ENCODE data around the gene DIP2C. TPM values are rescaled to one million over a fixed set of nuclear protein-coding genes. Genes with fewer than 3 reads are reported as not detected.
"Not testable (repeated sequence)": the region's sequence is repeated elsewhere in the genome, so short reads cannot be mapped to it uniquely, and the experiment has no call there.

DIP2C gene
- total RNA-seq, 1 donor from 2014 or later, result 1.6 TPM

DNA sequence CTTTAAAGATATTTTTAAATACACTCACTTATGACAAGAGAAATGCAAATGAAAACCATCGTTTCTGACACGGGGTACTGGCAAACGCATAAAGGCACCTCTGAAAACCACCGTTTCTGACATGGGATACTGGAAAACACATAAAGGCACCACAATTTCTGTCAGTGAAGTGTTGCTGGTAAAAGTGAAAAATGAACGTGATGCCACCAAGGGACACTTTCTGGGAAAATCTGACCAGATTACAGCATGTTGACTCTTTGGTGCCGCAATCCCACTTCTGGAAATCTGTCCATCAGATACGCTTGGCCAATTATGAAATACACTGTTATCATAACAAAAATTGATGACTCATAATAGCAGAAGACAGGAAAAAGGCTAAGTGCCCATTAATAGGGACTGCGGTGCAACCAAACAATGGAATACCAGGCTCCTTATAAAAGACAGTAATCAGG, 422.5 kb downstream of the DIP2C start:
- peaks cover 5% of the 10 kb centered on the region for H3K27me3 Mint-ChIP-seq (ENCODE audit: low read depth)
- H3K9me3 Mint-ChIP-seq, result no peaks in the 10 kb centered on the region
- no peak overlapping the region for H3K4me3 Mint-ChIP-seq (ENCODE audit: low read depth)
- no peak overlapping the region for H3K27ac Mint-ChIP-seq
- no peaks in the 10 kb centered on the region for H3K36me3 Mint-ChIP-seq (ENCODE audit: low read depth)
- H3K4me1 Mint-ChIP-seq (ENCODE audit: low read depth), result peaks cover 5% of the 10 kb centered on the region
- DNase-seq (ENCODE audit: low spot score), result no peak
- intact Hi-C loops (cut with micrococcal nuclease), result no loop called here

GRCh38 chr10:265816-266588, 423.5 kb downstream of the DIP2C start:
- intact Hi-C loops (cut with micrococcal nuclease), result loop anchor here (2.0 kb wide), 1 partner anchor 19 kb away; no protein-coding TSS in a partner anchor

DNA sequence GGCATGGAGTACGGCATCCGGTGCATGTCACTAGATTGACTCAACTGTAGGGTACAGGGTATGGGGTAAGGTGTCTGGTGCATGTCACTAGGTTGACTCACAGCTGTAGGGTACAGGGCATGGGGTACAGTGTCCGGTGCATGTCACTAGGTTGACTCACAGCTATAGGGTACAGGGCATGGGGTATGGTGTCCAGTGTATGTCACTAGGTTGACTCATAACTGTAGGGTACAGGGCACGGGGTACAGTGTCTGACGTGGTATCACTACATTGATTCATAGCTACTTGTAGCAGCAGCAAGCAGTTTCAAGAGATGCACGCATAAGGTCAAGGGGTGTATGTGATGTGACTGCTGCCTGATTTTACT, 424.4 kb downstream of the DIP2C start:
- H3K27me3 Mint-ChIP-seq (ENCODE audit: low read depth); H3K4me1 Mint-ChIP-seq (ENCODE audit: low read depth); H3K27ac Mint-ChIP-seq; H3K9me3 Mint-ChIP-seq; DNase-seq (ENCODE audit: low spot score); H3K36me3 Mint-ChIP-seq (ENCODE audit: low read depth); H3K4me3 Mint-ChIP-seq (ENCODE audit: low read depth): not testable (repeated sequence)
- intact Hi-C loops (cut with micrococcal nuclease), result loop anchor here (2.0 kb wide), 1 partner anchor 20 kb away; no protein-coding TSS in a partner anchor

More at GRCh38 chr10:265816-266588, 423.5 kb downstream of the DIP2C start:
- not testable (repeated sequence) for H3K9me3 Mint-ChIP-seq; DNase-seq (ENCODE audit: low spot score); H3K4me1 Mint-ChIP-seq (ENCODE audit: low read depth); H3K27me3 Mint-ChIP-seq (ENCODE audit: low read depth); H3K36me3 Mint-ChIP-seq (ENCODE audit: low read depth); H3K4me3 Mint-ChIP-seq (ENCODE audit: low read depth); H3K27ac Mint-ChIP-seq

DNA sequence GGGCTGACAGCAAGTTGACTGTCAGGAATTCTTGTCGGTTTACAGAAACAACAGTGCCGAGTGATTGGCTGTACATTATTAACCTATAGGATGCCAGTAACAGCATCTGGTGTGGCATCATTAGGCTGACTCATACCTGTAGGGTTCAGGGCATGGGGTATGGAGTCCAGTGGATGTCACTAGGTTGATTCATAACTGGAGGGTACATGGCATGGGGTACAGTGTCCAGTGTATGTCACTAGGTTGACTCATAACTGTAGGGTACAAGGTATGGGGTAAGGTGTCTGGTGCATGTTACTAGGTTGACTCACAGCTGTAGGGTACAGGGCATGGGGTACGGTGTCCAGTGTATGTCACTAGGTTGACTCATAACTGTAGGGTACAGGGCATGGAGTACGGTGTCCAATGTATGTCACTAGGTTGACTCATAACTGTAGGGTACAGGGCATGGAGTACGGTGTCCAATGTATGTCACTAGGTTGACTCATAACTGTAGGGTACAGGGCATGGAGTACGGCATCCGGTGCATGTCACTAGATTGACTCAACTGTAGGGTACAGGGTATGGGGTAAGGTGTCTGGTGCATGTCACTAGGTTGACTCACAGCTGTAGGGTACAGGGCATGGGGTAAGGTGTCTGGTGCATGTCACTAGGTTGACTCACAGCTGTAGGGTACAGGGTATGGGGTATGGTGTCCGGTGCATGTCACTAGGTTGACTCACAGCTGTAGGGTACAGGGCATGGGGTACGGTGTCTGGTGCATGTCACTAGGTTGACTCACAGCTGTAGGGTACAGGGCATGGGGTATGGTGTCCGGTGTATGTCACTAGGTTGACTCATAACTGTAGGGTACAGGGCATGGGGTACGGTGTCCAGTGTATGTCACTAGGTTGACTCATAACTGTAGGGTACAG, 425.1 kb downstream of the DIP2C start:
- not testable (repeated sequence) for DNase-seq (ENCODE audit: low spot score); H3K27ac Mint-ChIP-seq; H3K4me3 Mint-ChIP-seq (ENCODE audit: low read depth); H3K36me3 Mint-ChIP-seq (ENCODE audit: low read depth); H3K9me3 Mint-ChIP-seq; H3K27me3 Mint-ChIP-seq (ENCODE audit: low read depth); H3K4me1 Mint-ChIP-seq (ENCODE audit: low read depth)
- intact Hi-C loops (cut with micrococcal nuclease), result loop anchor here (2.0 kb wide), 1 partner anchor 20 kb away; no protein-coding TSS in a partner anchor

GRCh38 chr10:260819-261429, 428.5 kb downstream of the DIP2C start:
- intact Hi-C loops (cut with micrococcal nuclease), result no loop called here
- no peak overlapping the region for H3K4me3 Mint-ChIP-seq (ENCODE audit: low read depth)
- peaks cover 5% of the 10 kb centered on the region for H3K4me1 Mint-ChIP-seq (ENCODE audit: low read depth)
- DNase-seq (ENCODE audit: low spot score), result no peak
- no peaks in the 10 kb centered on the region for H3K27me3 Mint-ChIP-seq (ENCODE audit: low read depth)
- H3K27ac Mint-ChIP-seq, result no peak overlapping the region
- H3K9me3 Mint-ChIP-seq, result no peaks in the 10 kb centered on the region
- H3K36me3 Mint-ChIP-seq (ENCODE audit: low read depth), result no peaks in the 10 kb centered on the region

DNA sequence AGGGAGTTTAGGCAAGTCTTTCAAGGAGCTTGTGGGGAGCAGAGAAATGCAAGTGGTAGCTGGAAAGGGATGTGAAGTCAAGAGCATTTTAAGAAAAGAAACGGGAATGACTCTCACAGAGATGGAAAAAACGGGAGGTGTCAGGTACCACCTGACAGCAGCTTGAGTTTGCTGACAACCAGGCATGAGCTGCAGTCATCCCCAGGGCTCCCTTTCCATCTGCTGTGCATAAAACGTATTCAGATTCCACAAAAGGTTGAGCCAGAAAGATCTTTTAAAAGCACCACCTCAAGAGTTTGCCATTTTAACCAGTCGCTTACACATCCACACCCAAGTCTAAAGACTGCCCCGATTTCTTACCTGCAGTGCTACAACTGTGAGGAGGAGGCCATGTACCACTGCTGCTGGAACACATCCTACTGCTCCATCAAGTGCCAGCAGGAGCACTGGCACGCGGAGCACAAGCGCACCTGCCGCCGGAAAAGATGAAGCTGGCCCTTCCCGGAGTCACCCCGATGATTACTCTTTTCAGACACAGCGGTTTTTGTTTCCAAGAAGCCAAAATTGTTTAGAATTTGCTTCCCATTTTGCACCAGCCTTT, 437.4 kb downstream of the DIP2C start:
- Mint-ChIP-seq H3K4me3 (ENCODE audit: low read depth) (no peak overlapping the region), H3K36me3 (ENCODE audit: low read depth) (peaks cover 53% of the 10 kb centered on the region), H3K9me3 (no peaks in the 10 kb centered on the region), H3K27ac (no peak overlapping the region), H3K4me1 (ENCODE audit: low read depth) (no peaks in the 10 kb centered on the region), H3K27me3 (ENCODE audit: low read depth) (no peaks in the 10 kb centered on the region)
- DNase-seq (ENCODE audit: low spot score), result no peak
- intact Hi-C loops (cut with micrococcal nuclease), result no loop called here

- DNase-seq (ENCODE audit: low spot score), result no peak
- H3K27me3 Mint-ChIP-seq (ENCODE audit: low read depth), result no peaks in the 10 kb centered on the region
- no peaks in the 10 kb centered on the region for H3K9me3 Mint-ChIP-seq
- H3K4me1 Mint-ChIP-seq (ENCODE audit: low read depth), result no peaks in the 10 kb centered on the region
- no peak overlapping the region for H3K4me3 Mint-ChIP-seq (ENCODE audit: low read depth)
- peaks cover 59% of the 10 kb centered on the region for H3K36me3 Mint-ChIP-seq (ENCODE audit: low read depth)
- no peak overlapping the region for H3K27ac Mint-ChIP-seq
- intact Hi-C loops (cut with micrococcal nuclease), result no loop called here
Observed at GRCh38 chr10:248307-248706, 441.2 kb downstream of the DIP2C start.

- Mint-ChIP-seq H3K4me3 (ENCODE audit: low read depth) (no peak overlapping the region), H3K9me3 (no peaks in the 10 kb centered on the region), H3K36me3 (ENCODE audit: low read depth) (peaks cover 61% of the 10 kb centered on the region), H3K27ac (no peak overlapping the region), H3K27me3 (ENCODE audit: low read depth) (no peaks in the 10 kb centered on the region), H3K4me1 (ENCODE audit: low read depth) (no peaks in the 10 kb centered on the region)
- no peak for DNase-seq (ENCODE audit: low spot score)
- intact Hi-C loops (cut with micrococcal nuclease), result no loop called here
Observed at GRCh38 chr10:247480-247879, 442.0 kb downstream of the DIP2C start.

GRCh38 chr10:246431-246830, 443.0 kb downstream of the DIP2C start:
- Mint-ChIP-seq H3K4me1 (ENCODE audit: low read depth) (no peaks in the 10 kb centered on the region), H3K27ac (no peak overlapping the region), H3K4me3 (ENCODE audit: low read depth) (no peak overlapping the region), H3K36me3 (ENCODE audit: low read depth) (peaks cover 57% of the 10 kb centered on the region), H3K9me3 (no peaks in the 10 kb centered on the region), H3K27me3 (ENCODE audit: low read depth) (no peaks in the 10 kb centered on the region)
- intact Hi-C loops (cut with micrococcal nuclease), result no loop called here
- DNase-seq (ENCODE audit: low spot score), result no peak

DNA sequence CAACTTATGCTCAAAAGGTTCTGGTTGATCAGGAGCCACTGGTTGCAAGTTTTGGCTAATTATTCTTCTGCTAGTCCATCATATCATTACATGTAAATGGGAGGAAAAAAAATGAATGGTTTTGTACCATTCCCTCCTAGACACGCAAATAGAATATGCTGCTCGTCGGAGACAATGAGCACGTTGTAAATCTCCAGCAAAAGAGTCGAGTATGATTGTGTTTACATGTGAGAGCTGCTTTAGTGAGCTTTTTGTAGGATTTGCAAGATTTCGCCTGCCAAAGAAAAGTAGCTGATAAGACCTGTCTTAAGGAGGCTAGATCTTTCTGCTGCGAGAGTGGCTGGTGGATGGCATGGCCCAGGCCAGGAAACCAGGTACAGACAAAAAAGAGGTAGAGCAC, 445.2 kb downstream of the DIP2C start:
- no peaks in the 10 kb centered on the region for H3K27me3 Mint-ChIP-seq (ENCODE audit: low read depth)
- no peak overlapping the region for H3K27ac Mint-ChIP-seq
- no peak overlapping the region for H3K4me3 Mint-ChIP-seq (ENCODE audit: low read depth)
- no peak for DNase-seq (ENCODE audit: low spot score)
- H3K9me3 Mint-ChIP-seq, result no peaks in the 10 kb centered on the region
- peaks cover 38% of the 10 kb centered on the region for H3K36me3 Mint-ChIP-seq (ENCODE audit: low read depth)
- intact Hi-C loops (cut with micrococcal nuclease), result no loop called here
- no peaks in the 10 kb centered on the region for H3K4me1 Mint-ChIP-seq (ENCODE audit: low read depth)

- Mint-ChIP-seq H3K9me3 (no peaks in the 10 kb centered on the region), H3K36me3 (ENCODE audit: low read depth) (peaks cover 18% of the 10 kb centered on the region), H3K4me3 (ENCODE audit: low read depth) (no peak overlapping the region), H3K27ac (no peak overlapping the region), H3K27me3 (ENCODE audit: low read depth) (no peaks in the 10 kb centered on the region), H3K4me1 (ENCODE audit: low read depth) (no peaks in the 10 kb centered on the region)
- DNase-seq (ENCODE audit: low spot score), result no peak
- intact Hi-C loops (cut with micrococcal nuclease), result no loop called here
Observed at GRCh38 chr10:241966-242643, 447.4 kb downstream of the DIP2C start.

- no peak for DNase-seq (ENCODE audit: low spot score)
- H3K9me3 Mint-ChIP-seq, result no peaks in the 10 kb centered on the region
- no peak overlapping the region for H3K27ac Mint-ChIP-seq
- H3K36me3 Mint-ChIP-seq (ENCODE audit: low read depth), result peaks cover 15% of the 10 kb centered on the region
- intact Hi-C loops (cut with micrococcal nuclease), result no loop called here
- no peak overlapping the region for H3K4me3 Mint-ChIP-seq (ENCODE audit: low read depth)
- no peaks in the 10 kb centered on the region for H3K27me3 Mint-ChIP-seq (ENCODE audit: low read depth)
- H3K4me1 Mint-ChIP-seq (ENCODE audit: low read depth), result no peaks in the 10 kb centered on the region
Observed at GRCh38 chr10:241451-241850, 448.0 kb downstream of the DIP2C start.
